Peyer's patch (tissue), 4 donors: Measurements from ENCODE around the gene PPA2.

ENCODE experiments used
- CTCF ChIP-seq, 6 experiments: fragments of 450-650 bp in 4 of 6; fragments of 200-600 bp in 2 of 6; sonication (generic) in 1 of 6; IDR thresholded peaks; one replicate each; pipeline ENCODE4 v1.5.1; 2017 to 2019; ENCODE audit warnings: antibody characterized with exemption in 6 of 6, mild to moderate bottlenecking in 3 of 6, moderate library complexity in 1 of 6
- POLR2A ChIP-seq, 2 donors: fragments of 450-650 bp; IDR thresholded peaks; one replicate each; pipeline ENCODE4 v1.5.1; 2017; ENCODE audit warnings: antibody characterized with exemption in 2 of 2, mild to moderate bottlenecking in 2 of 2, moderate library complexity in 2 of 2

- TF ChIP-seq CTCF (IDR thresholded peaks at IDR 0.05), result no peak
- TF ChIP-seq POLR2A (IDR thresholded peaks at IDR 0.05), result no peak
These were observed 103.9 kb downstream of the PPA2 start for GRCh38 chr4:105369988-105370387.
